ENCODE results near the gene CYGB. TPM values are rescaled to one million over a fixed set of nuclear protein-coding genes. Genes with fewer than 3 reads are reported as not detected.

The CYGB gene
- polyA plus RNA-seq, 3 donors = not detected

DNA sequence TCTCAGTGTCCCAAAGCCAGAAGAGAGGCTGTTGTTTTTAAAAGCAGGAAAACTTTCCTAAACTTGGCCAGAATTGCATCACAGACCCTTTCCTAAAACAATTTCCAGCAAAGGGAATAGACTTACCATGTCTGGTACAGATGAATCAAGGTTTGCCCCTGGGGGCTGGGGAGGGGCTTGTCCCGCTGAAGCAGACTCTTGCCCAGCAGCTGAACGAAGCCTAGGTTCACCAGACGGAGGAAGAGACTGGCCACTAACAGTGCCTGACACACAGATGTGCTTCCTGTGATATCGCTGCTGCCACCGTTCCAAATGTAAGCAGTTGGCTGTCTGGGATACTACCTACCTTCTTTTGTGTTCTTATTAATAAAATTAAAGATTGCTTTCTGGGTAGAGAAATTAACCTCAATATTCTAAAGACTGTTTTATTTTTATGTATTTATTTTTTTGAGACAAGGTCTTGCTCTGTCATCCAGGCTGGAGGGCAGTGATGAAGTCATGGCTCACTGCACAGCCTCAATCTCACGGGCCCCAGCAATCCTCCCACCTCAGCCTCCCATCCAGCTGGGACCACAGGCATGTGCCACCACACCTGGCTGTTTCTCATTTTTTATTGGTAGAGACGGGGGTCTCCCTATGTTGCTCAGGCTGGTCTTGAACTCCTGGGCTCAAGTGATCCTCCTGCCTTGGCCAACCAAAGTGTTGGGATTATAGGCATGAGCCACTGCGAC is 15.8 kb upstream of the CYGB start:
- Mint-ChIP-seq H3K27me3 (ENCODE audit: low read depth in 3 of 3) (peaks cover 0 to 3% (median 0%) of the 10 kb centered on the region in 3 donors), H3K4me3 (no peak overlapping the region), H3K36me3 (peaks cover 2% of the 10 kb centered on the region in 2 donors), H3K9me3 (no peaks in the 10 kb centered on the region), H3K4me1 (peaks cover 37% of the 10 kb centered on the region), H3K27ac (peak overlapping the region in 2 of 7 donors; percentile 5 to 78)
- H3K9me3 ChIP-seq (replicated peaks in 1 of 2; ENCODE audit: control insufficient read depth in 1 of 2, insufficient read depth in 1 of 2, low read length in 2 of 2) = no peaks in the 10 kb centered on the region
- no peak overlapping the region for H3K4me3 ChIP-seq (replicated peaks in 1 of 3; ENCODE audit: low read depth in 2 of 3, low read length in 3 of 3)
- no peak overlapping the region for H2AFZ ChIP-seq (ENCODE audit: insufficient read depth, low read depth, low read length, poor library complexity, severe bottlenecking)
- H3K79me2 ChIP-seq (ENCODE audit: insufficient read depth, low read length) = peaks cover 14% of the 10 kb centered on the region
- no peaks in the 10 kb centered on the region for H3K27me3 ChIP-seq (ENCODE audit: control insufficient read depth in 2 of 2, insufficient read depth in 2 of 2, low read length in 2 of 2)
- H3K27ac ChIP-seq (ENCODE audit: low read depth in 1 of 2, low read length in 2 of 2) = no peak overlapping the region
- intact Hi-C loops (cut with micrococcal nuclease) = loop anchor here in 1 of 2 donors (5.0 kb wide), 1 partner anchor 34 kb away; the partner anchor contains the start of gene ST6GALNAC2
- no peaks in the 10 kb centered on the region for H3K36me3 ChIP-seq (replicated peaks in 1 of 2; ENCODE audit: control insufficient read depth in 1 of 2, insufficient read depth in 2 of 2, low read length in 2 of 2)
- WGBS (ENCODE audit: insufficient coverage) = 39% methylated on average over 6 of the region's 8 CpGs
- H3K9ac ChIP-seq (ENCODE audit: insufficient read depth, low read length, poor library complexity, severe bottlenecking) = no peak overlapping the region
- no peaks in the 10 kb centered on the region for H4K20me1 ChIP-seq (ENCODE audit: insufficient read depth, low read length)
- no peak for TF ChIP-seq CTCF (IDR thresholded peaks at IDR 0.05)
- H3K4me2 ChIP-seq (replicated peaks; ENCODE audit: extremely low read depth, low read length, poor library complexity, severe bottlenecking) = no peak overlapping the region
- no peak for DNase-seq
- H3K4me1 ChIP-seq (ENCODE audit: control insufficient read depth in 1 of 2, insufficient read depth in 2 of 2, low read length in 2 of 2) = peaks cover 31 to 42% of the 10 kb centered on the region in 2 donors

DNA sequence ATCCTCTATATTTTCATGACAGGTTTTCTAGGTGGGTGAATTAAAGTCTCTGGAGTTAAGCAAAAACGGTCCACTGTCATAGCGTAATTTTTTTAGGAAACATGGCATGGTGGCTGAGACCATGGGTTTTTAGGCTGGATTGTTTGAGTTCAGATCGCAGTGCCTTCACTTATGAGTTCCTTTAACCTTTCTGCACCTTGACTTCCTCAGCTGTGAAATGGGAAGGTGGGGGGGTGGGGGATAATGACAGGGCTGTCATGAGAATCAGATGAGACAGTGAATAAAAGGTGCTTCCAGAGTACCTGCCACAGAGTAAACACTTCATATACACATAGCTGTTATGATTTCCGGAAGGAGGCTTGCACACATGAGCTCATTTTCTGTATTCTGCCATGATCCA is 14.2 kb upstream of the CYGB start:
- Mint-ChIP-seq H3K36me3 (peaks cover 2% of the 10 kb centered on the region in 2 donors), H3K4me1 (peaks cover 28% of the 10 kb centered on the region), H3K27ac (peak overlapping the region in 1 of 7 donors; percentile 6), H3K27me3 (ENCODE audit: low read depth in 3 of 3) (peaks cover 0 to 3% (median 0%) of the 10 kb centered on the region in 3 donors), H3K4me3 (no peak overlapping the region), H3K9me3 (no peaks in the 10 kb centered on the region)
- WGBS (ENCODE audit: insufficient coverage) = no CpG with 5 or more reads among the region's 4 CpGs
- H3K36me3 ChIP-seq (replicated peaks in 1 of 2; ENCODE audit: control insufficient read depth in 1 of 2, insufficient read depth in 2 of 2, low read length in 2 of 2) = no peaks in the 10 kb centered on the region
- peaks cover 22 to 28% of the 10 kb centered on the region in 2 donors for H3K4me1 ChIP-seq (ENCODE audit: control insufficient read depth in 1 of 2, insufficient read depth in 2 of 2, low read length in 2 of 2)
- no peak for TF ChIP-seq CTCF (IDR thresholded peaks at IDR 0.05)
- peak overlapping the region; percentile 57 for H3K4me2 ChIP-seq (replicated peaks; ENCODE audit: extremely low read depth, low read length, poor library complexity, severe bottlenecking)
- no peaks in the 10 kb centered on the region for H3K27me3 ChIP-seq (ENCODE audit: control insufficient read depth in 2 of 2, insufficient read depth in 2 of 2, low read length in 2 of 2)
- H4K20me1 ChIP-seq (ENCODE audit: insufficient read depth, low read length) = no peaks in the 10 kb centered on the region
- H3K9me3 ChIP-seq (replicated peaks in 1 of 2; ENCODE audit: control insufficient read depth in 1 of 2, insufficient read depth in 1 of 2, low read length in 2 of 2) = no peaks in the 10 kb centered on the region
- H3K27ac ChIP-seq (ENCODE audit: low read depth in 1 of 2, low read length in 2 of 2) = peak overlapping the region in 1 of 2 donors; percentile 82
- peaks cover 4% of the 10 kb centered on the region for H3K79me2 ChIP-seq (ENCODE audit: insufficient read depth, low read length)
- no peak overlapping the region for H3K9ac ChIP-seq (ENCODE audit: insufficient read depth, low read length, poor library complexity, severe bottlenecking)
- H2AFZ ChIP-seq (ENCODE audit: insufficient read depth, low read depth, low read length, poor library complexity, severe bottlenecking) = no peak overlapping the region
- intact Hi-C loops (cut with micrococcal nuclease) = loop anchor here in 1 of 2 donors (5.0 kb wide), 1 partner anchor 36 kb away; the partner anchor contains the start of gene ST6GALNAC2
- no peak overlapping the region for H3K4me3 ChIP-seq (replicated peaks in 1 of 3; ENCODE audit: low read depth in 2 of 3, low read length in 3 of 3)
- DNase-seq = no peak
